Measurements from ENCODE around the gene CELF1. TPM values are rescaled to one million over a fixed set of nuclear protein-coding genes. Genes with fewer than 3 reads are reported as not detected.

Gene CELF1
- total and polyA plus RNA-seq, 10 of the 15 experiments (the other 5 are each of a cell fraction or from before 2014, with no cell fraction given): 35.3 to 128 (median 85.7) TPM

- ATAC-seq (no peak), FAIRE-seq (no peak), DNase-seq (ENCODE audit: low read depth, low spot score) (no peak)
- in situ Hi-C loops (cut with MboI): no loop called here
- H3K36me3 ChIP-seq (ENCODE audit: control insufficient read depth in 2 of 2, insufficient read depth in 2 of 2, low read length in 1 of 2): no peaks in the 10 kb centered on the region
- no peaks in the 10 kb centered on the region; a peak in 1 of 4 replicates for H3K27me3 ChIP-seq (replicated peaks in 1 of 2; ENCODE audit: control insufficient read depth in 2 of 2, insufficient read depth in 2 of 2, low read length in 1 of 2)
- H3K9me3 ChIP-seq (replicated peaks; ENCODE audit: control insufficient read depth, insufficient read depth, low read length): no peaks in the 10 kb centered on the region
- no peak overlapping the region for H3K9ac ChIP-seq (ENCODE audit: control insufficient read depth, insufficient read depth, low read length)
- no TSS peak for BruUV-seq (replicated peaks)
- ChIA-PET SMC1A (ENCODE audit: uncharacterized antibody, unreplicated experiment) (no interaction called here), RAD21 (ENCODE audit: unreplicated experiment) (no interaction called here), CTCF (interaction anchor here (0.7 kb wide), 1 partner anchor 724 kb away, joined by 6 read pairs; no protein-coding TSS in a partner anchor), POLR2A (no interaction called here)
- intact Hi-C loops (cut with micrococcal nuclease; ENCODE audit: unreplicated experiment): no loop called here
- 67% methylated on average over 3 of the region's 3 CpGs for WGBS (ENCODE audit: insufficient coverage, insufficient replicate concordance, low lambda C conversion rate, missing lambda C conversion rate)
- H4K20me1 ChIP-seq (ENCODE audit: control insufficient read depth, insufficient read depth): no peaks in the 10 kb centered on the region
- no peaks in the 10 kb centered on the region for H3K4me1 ChIP-seq (ENCODE audit: control insufficient read depth, insufficient read depth, low read length)
- H3K4me2 ChIP-seq (ENCODE audit: control insufficient read depth, insufficient read depth): no peak overlapping the region
- H3K27ac ChIP-seq (ENCODE audit: control insufficient read depth, insufficient read depth): no peak overlapping the region
- no peak overlapping the region for H3K4me3 ChIP-seq
- H2AFZ ChIP-seq (ENCODE audit: control insufficient read depth, low read depth, low read length): no peak overlapping the region
- no peaks in the 10 kb centered on the region for H3K79me2 ChIP-seq (ENCODE audit: control insufficient read depth, insufficient read depth, low read length)
- TF ChIP-seq TCF7 (IDR thresholded peaks at IDR 0.05; ENCODE audit: borderline replicate concordance) (no peak), ZBTB11 (CRISPR knock-in tag; IDR thresholded peaks at IDR 0.05) (no peak), SMAD5 (IDR thresholded peaks at IDR 0.05; ENCODE audit: low read depth) (no peak), CEBPB (IDR thresholded peaks at IDR 0.05; ENCODE audit: borderline replicate concordance in 1 of 2, low read depth in 2 of 2, low read length in 2 of 2) (no peak), BCLAF1 (IDR thresholded peaks at IDR 0.05) (no peak), REST (IDR thresholded peaks at IDR 0.05; ENCODE audit: low read depth, low read length) (no peak), RELB (IDR thresholded peaks at IDR 0.05; ENCODE audit: low read depth) (no peak), MTA2 (IDR thresholded peaks at IDR 0.05; ENCODE audit: low read depth) (no peak), CBFB (IDR thresholded peaks at IDR 0.05; ENCODE audit: low read depth) (no peak), HDAC2 (IDR thresholded peaks at IDR 0.05) (no peak), SP1 (IDR thresholded peaks at IDR 0.05; ENCODE audit: low read depth, low read length) (no peak), NBN (IDR thresholded peaks at IDR 0.05) (no peak), MAX (IDR thresholded peaks at IDR 0.05; ENCODE audit: low read depth, low read length) (no peak)
Measured at GRCh38 chr11:47435687-47436086, 117.2 kb downstream of the CELF1 start.
